GM21390 (cell line): Measurements from ENCODE around the gene RMC1.
A peak's percentile ranks its signal among the peaks of the same experiment; 100 is the strongest.

Experiments
- ATAC-seq: cut with Tn5 transposase; IDR thresholded peaks from one replicate; pipeline ENCODE4 v1.9.1; 2021; ENCODE audit not compliant: unreplicated experiment

RMC1 gene

GRCh38 chr18:23529604-23530003 is 26.3 kb downstream of the RMC1 start:
- ATAC-seq: no peak

GRCh38 chr18:23530195-23530594 is 26.9 kb downstream of the RMC1 start:
- ATAC-seq: no peak

- ATAC-seq: no peak
These were observed 28.6 kb downstream of the RMC1 start for GRCh38 chr18:23531912-23532311.

- no peak for ATAC-seq
These were observed 29.5 kb downstream of the RMC1 start for GRCh38 chr18:23532848-23533247.

GRCh38 chr18:23534276-23534675 is 31.0 kb downstream of the RMC1 start:
- ATAC-seq: no peak

GRCh38 chr18:23536204-23536603 is 32.9 kb downstream of the RMC1 start:
- ATAC-seq: no peak

- ATAC-seq: no peak
These were observed 34.0 kb downstream of the RMC1 start for GRCh38 chr18:23537274-23537673.

- no peak for ATAC-seq
These were observed 34.7 kb downstream of the RMC1 start for GRCh38 chr18:23538001-23538400.

GRCh38 chr18:23538870-23539269 is 35.6 kb downstream of the RMC1 start:
- ATAC-seq: no peak

GRCh38 chr18:23539296-23539695 is 36.0 kb downstream of the RMC1 start:
- ATAC-seq: no peak

- no peak for ATAC-seq
These were observed 36.7 kb downstream of the RMC1 start for GRCh38 chr18:23539911-23540525.

GRCh38 chr18:23540867-23541266 is 37.6 kb downstream of the RMC1 start:
- peak; percentile 85 for ATAC-seq

- no peak for ATAC-seq
These were observed 38.2 kb downstream of the RMC1 start for GRCh38 chr18:23541349-23542093.

- no peak for ATAC-seq
These were observed 39.1 kb downstream of the RMC1 start for GRCh38 chr18:23542461-23542860.

GRCh38 chr18:23545247-23545789 is 42.0 kb downstream of the RMC1 start:
- ATAC-seq: no peak

- ATAC-seq: no peak
These were observed 44.0 kb downstream of the RMC1 start for GRCh38 chr18:23547306-23547705.

- ATAC-seq: no peak
These were observed 44.5 kb downstream of the RMC1 start for GRCh38 chr18:23547846-23548245.

- no peak for ATAC-seq
These were observed 45.0 kb downstream of the RMC1 start for GRCh38 chr18:23548275-23548674.

GRCh38 chr18:23548719-23549118 is 45.4 kb downstream of the RMC1 start:
- ATAC-seq: no peak

- ATAC-seq: no peak
These were observed 47.6 kb downstream of the RMC1 start for GRCh38 chr18:23550898-23551297.

GRCh38 chr18:23551978-23552377 is 48.7 kb downstream of the RMC1 start:
- no peak for ATAC-seq

- no peak for ATAC-seq
These were observed 49.2 kb downstream of the RMC1 start for GRCh38 chr18:23552505-23552904.
